GM19438 (cell line): ENCODE data around the gene CDKN2B.

ENCODE experiments used
- ATAC-seq: cut with Tn5 transposase; IDR thresholded peaks from one replicate; pipeline ENCODE4 v1.9.1; 2021; ENCODE audit warnings: low read depth; ENCODE audit not compliant: unreplicated experiment

Gene CDKN2B

DNA sequence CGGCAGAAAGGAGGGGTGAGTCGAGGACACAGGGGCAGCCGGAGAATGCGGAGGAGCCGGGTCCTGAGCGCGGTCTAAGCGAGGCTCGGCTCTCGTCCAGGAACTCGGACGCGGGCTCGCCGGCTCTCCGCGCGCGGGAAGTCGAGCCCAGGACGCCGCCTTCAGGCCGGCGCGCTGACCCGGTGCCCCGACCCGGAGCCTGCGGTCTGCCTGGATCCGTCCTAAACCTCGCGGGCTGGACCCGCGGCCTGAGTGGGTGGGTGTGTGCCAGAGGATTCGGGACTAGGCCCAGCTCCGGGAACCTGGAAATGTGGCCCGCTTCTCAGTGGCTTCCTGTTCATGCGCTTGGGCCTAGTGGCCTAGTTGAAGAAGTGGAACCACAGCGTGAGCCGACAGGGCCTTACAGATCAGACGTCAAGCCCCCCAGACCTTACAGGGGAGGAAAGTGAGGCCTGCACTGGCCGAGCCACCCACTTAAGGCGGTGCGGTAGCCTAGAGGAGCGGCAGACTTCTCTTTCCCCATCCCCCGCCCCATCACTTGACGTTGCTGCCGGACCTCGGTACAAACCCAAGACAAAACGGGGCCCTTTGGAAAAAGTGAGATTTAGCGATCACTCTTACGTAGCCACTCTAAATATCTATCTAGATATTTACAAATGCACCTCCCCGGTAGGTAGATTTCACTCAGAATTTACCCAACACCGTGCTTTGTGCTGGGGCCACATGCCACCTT lies 13.3 kb downstream of the CDKN2B start:
- ATAC-seq = peak; percentile 27

DNA sequence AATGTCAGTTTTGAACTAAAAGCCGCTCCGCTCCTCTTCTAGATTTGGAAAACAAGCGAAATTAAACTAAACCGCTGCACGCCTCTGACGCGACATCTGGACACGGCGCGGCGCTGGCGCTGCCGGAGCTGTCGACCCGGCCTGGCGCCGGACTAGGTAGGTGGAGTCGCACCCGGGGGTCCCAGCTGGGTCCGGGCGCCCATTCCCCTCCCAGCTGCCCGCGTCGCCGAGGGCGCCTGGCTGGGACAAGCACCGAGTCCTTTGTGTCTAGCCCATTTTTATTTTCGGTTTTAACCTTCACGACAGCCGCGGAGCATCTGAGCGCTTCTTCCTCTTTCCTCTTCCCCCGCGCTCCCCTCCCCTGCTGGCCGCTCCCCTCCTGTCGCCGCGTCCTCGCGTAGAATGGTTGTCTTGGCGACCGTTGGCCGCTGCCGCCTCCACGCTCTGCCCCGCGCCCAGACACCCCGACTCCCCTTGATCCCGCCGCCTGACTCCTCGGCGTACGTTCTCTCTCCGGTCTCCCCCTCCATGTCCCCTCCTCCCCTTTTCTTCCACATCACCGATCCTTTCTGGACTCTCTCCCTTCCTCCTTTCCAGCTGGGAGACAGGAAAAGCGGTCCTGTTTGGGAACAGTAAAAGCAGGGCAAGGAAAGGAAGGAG lies 14.0 kb downstream of the CDKN2B start:
- peak; percentile 85 for ATAC-seq

GRCh38 chr9:21994556-21995005 lies 14.5 kb downstream of the CDKN2B start, which contains the start of gene CDKN2B-AS1:
Gene CDKN2B-AS1, plus strand, starts transcription at chr9:21994791.
- ATAC-seq = peak; percentile 46

DNA sequence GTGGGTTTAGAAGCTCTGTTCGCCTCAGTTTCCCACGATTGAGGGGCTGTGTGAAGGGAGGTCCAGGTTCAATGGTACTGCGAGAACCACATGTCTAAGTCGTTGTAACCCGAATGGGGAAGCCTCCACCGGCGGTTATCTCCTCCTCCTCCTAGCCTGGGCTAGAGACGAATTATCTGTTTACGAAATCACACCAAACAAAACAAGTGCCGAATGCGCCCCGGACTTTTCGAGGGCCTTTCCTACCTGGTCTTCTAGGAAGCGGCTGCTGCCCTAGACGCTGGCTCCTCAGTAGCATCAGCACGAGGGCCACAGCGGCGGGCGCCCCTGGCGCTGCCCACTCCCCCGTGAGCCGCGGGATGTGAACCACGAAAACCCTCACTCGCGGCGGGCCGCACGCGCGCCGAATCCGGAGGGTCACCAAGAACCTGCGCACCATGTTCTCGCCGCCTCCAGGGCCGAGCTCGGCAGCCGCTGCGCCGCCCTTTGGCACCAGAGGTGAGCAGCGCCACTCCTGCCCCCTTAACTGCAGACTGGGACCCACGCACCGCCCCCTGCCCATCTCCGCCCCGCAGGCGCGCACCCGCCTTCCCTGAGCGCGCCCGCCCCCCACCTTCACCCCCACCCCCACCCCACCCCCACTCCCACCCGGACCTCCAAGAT lies 15.1 kb downstream of the CDKN2B start, which contains the start of gene CDKN2A:
TSS of gene CDKN2A (minus strand) at position 500 of the 663 bp plus-strand sequence.
- ATAC-seq = peak; percentile 38

DNA sequence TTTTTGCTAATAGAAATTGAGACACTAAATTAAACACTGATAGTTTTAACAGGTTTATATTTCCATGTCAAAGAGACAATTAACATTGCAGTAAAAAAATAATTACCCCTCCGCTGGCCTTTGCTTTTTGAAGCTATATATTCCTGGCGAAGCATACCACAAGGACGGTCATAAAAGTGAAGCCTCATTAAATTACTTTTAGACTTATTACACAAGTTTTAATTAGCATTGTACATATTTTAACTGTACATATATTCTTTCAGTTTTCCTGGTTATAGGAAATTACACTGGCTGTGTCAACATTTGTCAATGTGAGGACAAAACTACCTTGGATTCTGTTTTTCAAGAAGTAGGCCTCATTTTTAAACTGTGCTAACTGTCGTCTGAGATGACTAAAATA lies 16.1 kb downstream of the CDKN2B start:
- ATAC-seq = no peak

GRCh38 chr9:21991072-21991959 lies 17.8 kb downstream of the CDKN2B start:
- no peak for ATAC-seq

DNA sequence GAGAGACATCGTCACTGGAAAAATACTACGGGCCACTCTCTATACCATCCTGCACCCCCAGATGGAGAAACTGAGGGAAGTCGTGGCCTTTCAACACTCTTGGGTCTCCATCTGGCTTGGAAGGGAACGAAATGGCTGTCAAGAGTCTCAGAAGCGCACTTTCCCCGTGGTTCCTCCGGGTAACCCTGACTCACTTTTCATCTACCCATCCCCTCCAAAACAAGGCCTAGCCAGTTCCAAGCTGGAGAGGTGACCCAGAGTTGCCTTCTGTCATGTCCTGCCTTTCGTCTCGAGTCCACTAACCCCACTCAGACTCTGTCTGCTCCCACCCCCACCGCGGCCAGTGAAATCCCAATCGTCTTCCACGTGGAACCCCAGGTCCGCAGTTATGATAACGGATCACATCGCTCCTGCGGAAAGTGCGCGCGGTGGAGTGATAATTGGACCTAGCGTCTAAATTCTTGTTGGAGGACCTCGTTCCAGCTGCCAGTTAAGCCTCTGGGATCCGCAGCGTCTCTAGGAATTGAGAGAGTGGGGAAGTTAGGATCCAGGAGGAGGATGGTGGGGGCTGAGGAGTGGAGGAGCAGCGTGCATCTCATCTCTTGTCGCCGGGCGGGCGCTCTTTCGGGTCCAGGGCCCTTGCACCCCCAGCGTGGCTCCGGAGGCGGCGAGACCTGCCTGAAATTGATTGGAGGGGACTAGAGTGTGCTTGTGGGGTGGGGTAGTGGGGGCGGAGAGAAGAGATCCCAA lies 19.5 kb downstream of the CDKN2B start:
- no peak for ATAC-seq

GRCh38 chr9:21988056-21988990 lies 20.8 kb downstream of the CDKN2B start:
- ATAC-seq = no peak

- ATAC-seq = no peak
These were observed 23.0 kb downstream of the CDKN2B start for GRCh38 chr9:21985964-21986667.

- no peak for ATAC-seq
These were observed 25.0 kb downstream of the CDKN2B start for GRCh38 chr9:21984101-21984500.

DNA sequence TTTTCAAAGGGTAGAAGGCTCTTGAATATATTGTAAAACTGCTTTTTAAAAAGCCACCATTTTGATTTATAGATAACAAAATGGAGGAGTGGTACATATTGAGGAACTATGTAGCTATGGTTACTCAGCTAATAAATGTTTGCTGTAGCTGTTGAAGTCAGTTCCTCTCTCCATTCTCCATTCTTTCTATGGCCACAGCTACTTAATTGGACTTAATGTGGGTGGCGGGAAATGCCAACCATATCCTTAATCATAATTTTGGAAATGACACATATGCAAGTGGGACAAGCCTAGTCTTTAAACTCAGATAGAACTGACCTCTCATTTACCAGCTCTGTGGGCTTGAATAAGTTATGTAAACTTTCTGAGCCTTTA lies 25.6 kb downstream of the CDKN2B start:
- ATAC-seq = no peak

- ATAC-seq = no peak
These were observed 26.1 kb downstream of the CDKN2B start for GRCh38 chr9:21982861-21983560.

GRCh38 chr9:21982391-21982790 lies 26.7 kb downstream of the CDKN2B start:
- no peak for ATAC-seq

DNA sequence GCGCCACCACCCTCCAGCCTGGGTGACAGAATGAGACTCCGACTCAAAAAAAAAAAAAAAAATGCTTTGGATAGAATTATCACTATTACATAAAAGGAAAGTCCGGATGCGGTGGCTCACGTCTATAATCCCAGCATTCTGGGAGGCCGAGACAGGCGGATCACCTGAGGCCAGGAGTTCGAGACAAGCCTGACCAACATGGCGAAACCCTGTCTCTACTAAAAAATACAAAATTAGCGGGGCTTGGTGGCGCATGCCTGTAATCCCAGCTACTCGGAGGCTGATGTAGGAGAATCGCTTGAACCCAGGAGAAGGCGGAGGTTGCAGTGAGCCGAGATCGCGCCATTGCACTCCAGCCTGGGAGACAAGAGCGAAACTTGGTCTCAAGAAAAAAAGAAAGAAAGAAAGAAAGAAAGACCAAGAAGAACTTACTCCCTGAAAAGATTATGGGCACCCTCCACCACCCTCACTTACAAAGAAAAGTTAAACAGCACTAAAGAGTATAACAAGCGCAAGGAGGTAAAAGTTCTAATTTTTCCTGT lies 32.7 kb downstream of the CDKN2B start:
- no peak for ATAC-seq

GRCh38 chr9:21974722-21975409 lies 34.2 kb downstream of the CDKN2B start:
- ATAC-seq = peak; percentile 65

DNA sequence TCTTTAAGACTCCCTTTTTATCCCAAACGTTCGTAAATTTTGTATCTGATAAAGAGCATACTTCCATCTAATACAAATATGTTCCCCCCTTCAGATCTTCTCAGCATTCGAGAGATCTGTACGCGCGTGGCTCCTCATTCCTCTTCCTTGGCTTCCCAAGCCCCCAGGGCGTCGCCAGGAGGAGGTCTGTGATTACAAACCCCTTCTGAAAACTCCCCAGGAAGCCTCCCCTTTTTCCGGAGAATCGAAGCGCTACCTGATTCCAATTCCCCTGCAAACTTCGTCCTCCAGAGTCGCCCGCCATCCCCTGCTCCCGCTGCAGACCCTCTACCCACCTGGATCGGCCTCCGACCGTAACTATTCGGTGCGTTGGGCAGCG lies 34.8 kb downstream of the CDKN2B start:
- no peak for ATAC-seq

DNA sequence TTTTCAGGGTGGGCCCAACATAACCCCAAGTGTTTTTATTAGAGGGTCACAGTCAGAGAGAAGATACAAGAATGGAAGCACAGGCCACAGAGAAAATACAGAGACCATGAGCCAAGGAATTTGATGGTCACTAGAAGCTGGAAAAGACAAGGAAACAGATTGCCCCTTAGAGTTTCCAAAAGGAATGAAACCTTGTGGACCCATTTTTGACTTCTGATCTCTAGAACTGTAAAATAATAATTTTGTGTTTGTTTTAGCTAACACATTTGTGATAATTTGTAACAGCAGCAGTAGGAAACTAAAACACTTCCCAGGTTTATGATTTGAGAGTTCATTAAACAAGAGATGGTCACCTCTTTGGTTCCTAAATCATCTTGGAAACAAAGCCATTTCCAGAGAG lies 36.7 kb downstream of the CDKN2B start:
- ATAC-seq = no peak
